GM21367 (cell line): Measurements from ENCODE around the gene FBXW4.
"Not testable (repeated sequence)": the region's sequence is repeated elsewhere in the genome, so short reads cannot be mapped to it uniquely, and the experiment has no call there.

Source experiments
- ATAC-seq: cut with Tn5 transposase; IDR thresholded peaks from one replicate; pipeline ENCODE4 v1.9.1; 2021; ENCODE audit not compliant: unreplicated experiment

Gene FBXW4

GRCh38 chr10:101617824-101618568 is 77.0 kb downstream of the FBXW4 start:
- no peak for ATAC-seq

DNA sequence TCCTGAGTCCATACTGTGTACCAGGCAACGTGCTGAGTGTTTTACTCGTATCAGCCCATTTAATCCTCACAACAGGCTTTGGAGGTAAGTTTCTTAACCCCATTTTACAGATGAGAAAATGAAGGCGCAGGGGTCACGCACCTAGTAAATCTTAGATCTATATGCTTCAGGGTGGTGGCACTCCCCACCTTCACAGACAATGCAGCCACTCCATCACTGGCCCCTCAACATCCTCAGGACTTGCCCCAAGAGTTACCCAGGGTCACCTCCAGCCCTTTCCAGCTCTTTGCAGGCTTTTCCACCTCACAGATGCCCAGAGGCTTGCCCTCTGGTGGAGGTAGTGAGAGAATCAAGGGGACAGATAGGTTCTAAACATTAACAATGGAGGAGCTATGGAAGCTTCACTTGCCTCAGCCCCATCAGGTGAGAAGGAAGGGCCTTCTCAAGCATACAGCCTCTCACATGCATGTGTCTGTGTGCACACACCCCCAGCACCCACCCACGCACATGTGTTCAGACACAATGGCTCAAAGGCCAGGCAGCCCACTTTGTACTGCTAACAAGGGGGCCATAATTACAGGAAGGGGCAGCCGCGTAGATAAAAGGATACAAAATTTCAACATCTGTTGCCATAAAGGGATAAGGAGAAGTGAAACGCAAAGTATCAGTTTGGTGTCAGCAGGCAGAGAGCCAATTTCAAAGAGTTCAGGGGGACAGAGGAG is 77.7 kb downstream of the FBXW4 start:
- ATAC-seq = no peak

DNA sequence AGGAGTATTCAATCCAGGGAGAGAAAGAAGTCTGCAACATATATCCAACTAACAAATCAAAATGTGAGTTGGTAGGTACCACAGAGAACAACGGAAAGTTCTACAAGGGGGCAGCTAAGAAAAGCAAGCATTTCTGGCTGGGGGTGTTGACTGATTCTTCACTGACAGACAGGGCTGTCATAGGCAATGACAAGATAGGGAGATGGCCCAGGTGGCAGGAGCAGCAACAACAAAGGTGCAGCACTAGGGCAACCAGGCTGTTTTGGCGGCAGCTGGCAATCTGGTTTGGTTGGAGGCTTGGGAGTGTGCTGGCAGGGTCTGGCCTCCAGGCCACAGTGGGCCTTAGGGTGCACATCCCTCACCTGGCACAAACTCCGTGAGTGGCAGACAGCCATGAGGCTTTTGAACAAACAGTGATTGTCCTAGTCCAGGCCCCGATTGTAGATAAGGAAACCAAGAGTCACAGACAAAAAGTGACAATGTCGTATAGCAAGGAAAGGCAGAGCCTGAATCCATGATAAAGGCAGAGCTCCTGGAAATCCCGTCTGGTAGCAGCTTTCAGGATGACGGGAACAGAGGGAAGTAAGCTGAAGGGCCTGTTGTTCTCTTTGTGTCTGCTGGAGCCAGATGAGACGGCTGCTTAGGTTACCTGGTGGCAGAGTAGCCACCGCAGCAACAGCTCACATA is 78.4 kb downstream of the FBXW4 start:
- no peak for ATAC-seq

- ATAC-seq = no peak
These were observed 79.3 kb downstream of the FBXW4 start for GRCh38 chr10:101615525-101616116.

DNA sequence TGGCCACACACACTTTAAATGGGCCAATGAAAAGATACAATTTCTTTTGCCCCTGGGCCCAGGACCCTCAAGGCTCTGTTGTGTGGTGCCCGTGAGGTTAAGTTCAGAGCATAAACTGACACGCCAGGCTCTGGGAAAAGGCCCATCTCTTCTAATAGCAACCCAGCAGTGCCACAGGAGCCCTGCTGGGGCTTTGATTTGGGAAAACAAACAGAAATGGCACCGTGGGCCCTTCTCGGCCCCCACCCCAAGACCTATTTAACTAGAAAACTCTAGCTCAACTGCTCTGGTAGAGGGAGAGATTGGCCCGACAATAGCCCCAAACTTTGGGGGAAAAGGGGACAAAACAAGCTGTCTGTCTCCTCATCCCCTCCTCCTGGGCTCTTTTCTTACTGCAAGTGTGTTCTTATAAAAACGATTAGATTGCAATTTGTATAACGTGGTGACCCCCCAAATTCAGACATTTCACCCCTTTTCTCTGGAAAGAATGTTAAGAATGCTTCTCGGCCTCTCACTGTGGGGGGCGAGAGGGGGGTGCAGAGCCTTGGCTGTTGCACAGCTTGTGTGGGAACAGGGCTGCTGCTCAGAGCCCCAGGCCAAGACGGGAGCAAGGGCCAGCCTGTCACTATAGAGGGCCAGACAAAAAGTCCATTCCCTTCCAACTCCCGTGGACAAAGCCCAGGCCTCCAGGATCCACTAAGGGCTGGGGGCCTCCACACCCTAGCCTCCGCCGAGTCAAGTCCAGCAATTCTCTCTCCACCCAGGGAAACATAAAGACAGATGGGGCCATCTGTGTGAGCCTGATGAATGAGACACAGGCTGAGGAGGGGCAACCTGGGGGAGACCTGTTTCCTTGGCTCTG is 80.1 kb downstream of the FBXW4 start:
- ATAC-seq = no peak

- ATAC-seq = no peak
These were observed 81.3 kb downstream of the FBXW4 start for GRCh38 chr10:101613646-101614045.

GRCh38 chr10:101612872-101613271 is 82.1 kb downstream of the FBXW4 start:
- ATAC-seq = no peak

GRCh38 chr10:101612086-101612485 is 82.9 kb downstream of the FBXW4 start:
- no peak for ATAC-seq

GRCh38 chr10:101611096-101611905 is 83.7 kb downstream of the FBXW4 start:
- ATAC-seq = no peak

DNA sequence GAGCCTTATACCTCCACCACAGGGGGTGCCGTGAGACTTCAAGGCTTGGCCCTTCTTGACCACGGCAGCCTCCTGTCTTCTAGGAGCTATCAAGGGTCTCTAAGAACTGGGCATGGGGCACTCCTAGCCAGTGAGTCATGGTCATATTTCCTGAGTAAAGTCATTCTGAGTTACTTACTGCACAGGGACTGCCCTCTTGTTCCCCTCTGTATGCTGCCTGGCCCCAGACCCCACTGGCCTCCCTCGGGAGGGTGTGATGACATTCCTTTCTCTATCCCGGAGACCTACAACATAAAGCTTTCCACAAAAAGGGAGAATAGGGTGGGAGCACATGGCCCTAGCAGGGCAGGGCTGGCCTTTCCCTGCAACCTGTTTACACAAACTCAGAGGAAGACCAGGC is 85.5 kb downstream of the FBXW4 start:
- ATAC-seq = no peak

DNA sequence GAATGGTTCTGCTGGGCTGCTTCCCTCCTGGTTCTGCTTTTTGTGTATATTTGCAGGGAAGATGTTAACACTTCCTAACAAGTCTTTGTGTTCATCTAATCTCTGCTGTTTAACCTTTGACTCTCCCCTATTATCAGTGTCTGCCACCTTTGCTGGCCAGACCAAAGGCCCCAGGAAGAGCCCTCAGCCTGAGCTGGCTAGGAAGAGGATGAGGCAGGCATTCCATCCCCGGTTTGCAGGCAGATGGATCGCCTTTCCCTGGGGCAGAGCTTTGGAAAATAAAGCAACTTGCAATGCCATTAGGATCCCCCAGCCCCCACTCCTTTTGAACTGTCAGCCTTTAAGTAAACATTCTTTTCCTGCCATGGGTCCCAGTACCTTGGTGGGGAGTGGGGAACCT is 87.8 kb downstream of the FBXW4 start:
- ATAC-seq = no peak

DNA sequence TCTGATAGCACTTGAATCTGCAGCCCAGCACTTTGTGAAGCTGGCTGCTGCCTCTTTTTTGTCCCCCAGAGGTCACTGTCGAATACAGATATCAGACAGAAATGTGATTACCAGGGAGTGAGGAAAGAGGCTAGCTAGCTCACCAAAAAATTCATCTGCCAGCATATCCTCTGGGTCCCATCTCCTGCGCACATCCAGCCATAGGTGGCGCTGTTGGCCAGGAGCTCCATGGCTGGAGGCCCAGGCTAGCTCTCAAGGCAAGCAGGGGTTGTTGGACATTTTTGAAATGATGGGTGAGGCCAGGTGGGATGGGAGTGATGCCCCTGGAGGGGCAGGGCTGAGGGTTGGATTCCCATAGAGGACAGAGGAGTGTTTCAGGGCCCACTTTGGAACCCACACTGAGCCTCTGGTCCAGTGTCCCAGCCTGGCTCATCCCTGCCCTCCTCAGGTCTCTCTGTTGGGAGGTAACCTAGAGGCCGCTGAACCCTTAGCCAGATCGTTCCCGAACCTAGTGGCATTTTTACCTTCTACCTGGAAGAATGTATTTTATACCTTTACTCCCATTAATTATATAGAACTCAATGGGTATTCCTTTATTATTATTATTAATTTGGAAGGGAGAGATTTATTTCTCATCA is 92.1 kb downstream of the FBXW4 start:
- no peak for ATAC-seq

DNA sequence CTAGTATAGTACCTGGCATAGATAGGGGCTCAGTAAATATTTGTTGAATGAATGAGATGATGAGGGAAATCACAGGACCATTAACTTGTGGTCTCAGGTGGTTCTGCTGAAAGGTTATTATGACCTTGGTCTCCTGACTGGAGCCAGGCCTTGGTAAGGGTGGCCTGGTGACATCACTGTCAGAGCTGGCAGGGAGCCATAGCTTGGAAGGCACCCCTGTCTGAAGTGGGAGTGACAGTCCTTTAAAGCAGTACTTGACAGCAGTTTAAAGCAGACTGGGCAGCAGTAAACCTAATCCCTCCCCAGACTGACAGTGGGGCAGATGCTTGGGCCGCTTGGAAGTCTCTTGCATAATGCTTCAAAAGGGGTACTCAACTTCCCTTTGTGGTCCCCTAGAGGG is 93.4 kb downstream of the FBXW4 start:
- ATAC-seq = no peak

- no peak for ATAC-seq
These were observed 97.7 kb downstream of the FBXW4 start for GRCh38 chr10:101597091-101597900.

- no peak for ATAC-seq
These were observed 99.2 kb downstream of the FBXW4 start for GRCh38 chr10:101595591-101596433.

DNA sequence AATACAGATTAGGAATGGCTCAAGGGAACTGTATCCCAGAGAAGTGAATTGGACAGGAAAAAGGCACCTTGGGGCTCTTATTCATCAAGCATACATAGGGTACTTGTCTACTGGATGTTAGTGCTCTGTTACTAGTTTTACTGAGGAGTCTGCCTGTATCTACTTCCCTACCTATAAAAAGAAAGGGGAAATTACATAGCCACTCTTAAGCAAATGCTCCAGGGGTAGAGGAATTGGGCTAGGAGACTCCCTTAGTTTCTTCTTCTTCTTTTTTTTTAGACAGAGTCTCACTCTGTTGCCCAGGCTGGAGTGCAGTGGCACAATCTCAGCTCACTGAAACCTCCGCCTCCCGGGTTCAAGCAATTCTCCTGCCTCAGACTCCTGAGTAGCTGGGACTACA is 101.6 kb downstream of the FBXW4 start:
- ATAC-seq = not testable (repeated sequence)

DNA sequence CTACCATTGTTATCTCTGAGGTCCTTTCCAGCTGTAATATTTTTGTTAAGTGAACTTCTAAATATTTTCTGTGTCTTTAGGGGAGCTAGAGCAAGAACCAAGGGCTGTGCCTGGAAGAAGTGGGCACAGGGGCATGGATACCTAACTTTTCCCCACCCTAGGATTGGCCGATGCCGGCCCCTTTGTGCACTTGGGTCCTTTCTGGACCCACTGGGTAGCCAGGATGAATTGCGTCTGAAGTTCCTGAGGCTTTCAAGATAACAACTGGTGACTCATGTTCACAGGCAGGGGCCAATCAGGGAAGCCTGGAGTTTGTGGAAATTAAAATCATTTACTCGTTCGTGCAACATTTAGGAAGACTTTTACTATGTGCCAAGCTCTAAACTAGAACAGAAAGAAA is 106.1 kb downstream of the FBXW4 start:
- no peak for ATAC-seq
